Endothelial cell of umbilical vein (primary cell): ENCODE data around the gene LRRN1.

Experiments
- CTCF ChIP-seq, 2 donors: IDR thresholded peaks; 1 replicate in 1 of 2; 2 replicates in 1 of 2; pipeline ENCODE4 v1.5.1; 2011; ENCODE audit warnings: low read length in 2 of 2, mild to moderate bottlenecking in 2 of 2, moderate library complexity in 2 of 2, control low read depth in 1 of 2, inconsistent platforms in 1 of 2, low read depth in 1 of 2; ENCODE audit not compliant: insufficient read depth in 1 of 2; ENCODE audit errors: extremely low read depth in 1 of 2
- MYC ChIP-seq: IDR thresholded peaks from one replicate; pipeline ENCODE4 v1.6.1; 2011; ENCODE audit warnings: mild to moderate bottlenecking, low read depth, low read length
- POLR2AphosphoS5 ChIP-seq: IDR thresholded peaks from 2 replicates; pipeline ENCODE4 v1.6.1; 2012; ENCODE audit warnings: low read depth, mild to moderate bottlenecking, control low read depth, low read length, moderate library complexity; ENCODE audit not compliant: insufficient read depth

- TF ChIP-seq CTCF (IDR thresholded peaks at IDR 0.05; ENCODE audit: extremely low read depth in 1 of 2, insufficient read depth in 1 of 2, low read depth in 1 of 2, low read length in 2 of 2), result no peak
- no peak for TF ChIP-seq POLR2AphosphoS5
- no peak for TF ChIP-seq MYC
Measured at GRCh38 chr3:3806856-3807255, 7.6 kb downstream of the LRRN1 start.
